Measurements from ENCODE around the gene GID4.

GID4 gene

GRCh38 chr17:18006495-18007239 is 32.5 kb upstream of the GID4 start:
- TF ChIP-seq, protein P1, sequence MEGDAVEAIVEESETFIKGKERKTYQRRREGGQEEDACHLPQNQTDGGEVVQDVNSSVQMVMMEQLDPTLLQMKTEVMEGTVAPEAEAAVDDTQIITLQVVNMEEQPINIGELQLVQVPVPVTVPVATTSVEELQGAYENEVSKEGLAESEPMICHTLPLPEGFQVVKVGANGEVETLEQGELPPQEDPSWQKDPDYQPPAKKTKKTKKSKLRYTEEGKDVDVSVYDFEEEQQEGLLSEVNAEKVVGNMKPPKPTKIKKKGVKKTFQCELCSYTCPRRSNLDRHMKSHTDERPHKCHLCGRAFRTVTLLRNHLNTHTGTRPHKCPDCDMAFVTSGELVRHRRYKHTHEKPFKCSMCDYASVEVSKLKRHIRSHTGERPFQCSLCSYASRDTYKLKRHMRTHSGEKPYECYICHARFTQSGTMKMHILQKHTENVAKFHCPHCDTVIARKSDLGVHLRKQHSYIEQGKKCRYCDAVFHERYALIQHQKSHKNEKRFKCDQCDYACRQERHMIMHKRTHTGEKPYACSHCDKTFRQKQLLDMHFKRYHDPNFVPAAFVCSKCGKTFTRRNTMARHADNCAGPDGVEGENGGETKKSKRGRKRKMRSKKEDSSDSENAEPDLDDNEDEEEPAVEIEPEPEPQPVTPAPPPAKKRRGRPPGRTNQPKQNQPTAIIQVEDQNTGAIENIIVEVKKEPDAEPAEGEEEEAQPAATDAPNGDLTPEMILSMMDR (IDR thresholded peaks at IDR 0.05), result no peak
- no peak overlapping the region for H3K27ac ChIP-seq
- DNase-seq (ENCODE audit: low spot score), result no peak
- H3K4me3 ChIP-seq, result no peak overlapping the region

DNA sequence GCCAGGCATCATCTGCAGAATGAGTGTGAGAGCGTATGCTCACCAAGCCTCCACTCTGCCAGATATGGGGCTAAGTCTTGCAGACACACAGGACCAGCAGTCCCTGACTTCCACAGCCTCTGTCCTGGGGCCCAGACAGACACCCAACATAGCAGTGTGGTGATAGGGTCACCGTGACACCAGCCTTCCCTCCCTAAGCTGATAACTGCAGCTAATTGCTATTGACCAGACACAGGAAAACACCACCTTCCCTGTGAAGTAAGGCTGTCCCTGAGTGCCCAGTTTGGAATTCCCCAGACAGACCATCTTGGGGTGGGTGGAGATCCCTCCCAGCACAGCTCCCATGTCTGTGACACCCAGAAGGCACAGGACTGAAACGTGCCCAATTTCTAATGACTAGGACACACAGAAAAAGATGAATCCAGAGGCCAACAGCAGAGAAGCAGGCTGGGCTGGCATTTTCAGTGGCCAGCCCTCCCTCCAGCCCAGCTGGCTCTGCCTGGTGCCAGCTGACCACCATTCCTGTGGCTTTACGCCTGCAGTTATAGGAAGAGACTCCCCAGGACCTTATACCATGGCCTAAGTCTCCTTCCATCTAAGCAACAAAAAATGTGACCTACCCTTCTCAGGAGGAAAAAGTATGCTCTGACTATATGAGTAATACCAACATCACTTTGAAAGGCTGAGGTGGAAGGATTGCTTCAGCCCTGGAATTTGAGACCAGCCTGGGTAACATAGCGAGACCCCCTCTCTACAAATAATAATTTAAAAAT is 30.5 kb upstream of the GID4 start:
- no peak overlapping the region for H3K27ac ChIP-seq

DNA sequence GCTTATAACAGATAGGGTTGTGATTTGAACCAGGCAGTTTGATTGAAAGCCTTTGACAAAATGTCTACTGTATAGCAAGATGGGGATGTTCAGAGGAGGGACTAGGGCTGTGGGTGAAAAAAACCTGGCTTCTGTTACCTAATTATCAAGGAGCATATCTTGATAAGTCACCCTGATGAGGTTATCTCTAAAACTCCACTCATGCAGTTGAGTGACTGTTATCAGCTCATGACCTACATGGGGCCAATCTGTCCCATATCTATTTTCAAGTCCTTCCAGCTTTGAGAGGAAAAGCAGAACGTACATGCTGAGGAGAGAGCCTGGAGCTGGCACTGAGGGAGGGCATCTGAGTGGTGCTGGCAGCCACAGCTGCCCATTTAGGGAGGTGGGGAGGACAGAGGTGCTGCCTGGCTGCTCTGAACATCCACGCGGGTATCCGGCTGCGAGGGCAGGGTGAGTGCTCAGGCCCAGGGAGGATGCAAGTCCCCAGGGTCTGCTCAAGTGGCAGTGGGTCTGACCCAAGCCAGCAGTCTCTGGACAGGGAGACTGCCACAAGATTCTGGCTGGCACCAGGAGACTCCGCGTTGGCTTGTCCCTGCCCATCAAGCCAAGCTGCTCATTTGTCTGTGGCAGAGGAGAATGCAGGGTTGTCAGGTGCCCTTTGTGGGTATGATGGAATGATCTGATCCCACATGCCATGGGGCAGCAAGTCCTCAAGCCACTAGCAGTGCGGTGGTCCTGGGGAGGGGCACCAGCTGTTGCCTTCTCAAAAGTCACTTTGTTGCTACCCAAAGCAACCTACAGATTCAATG is 29.4 kb upstream of the GID4 start:
- Histone ChIP-seq H3K27ac (no peak overlapping the region), H3K4me3 (no peak overlapping the region)
- TF ChIP-seq, protein P1 (IDR thresholded peaks at IDR 0.05), result no peak
- DNase-seq (ENCODE audit: low spot score), result no peak

More for the DNA sequence above, 30.5 kb upstream of the GID4 start:
- no peak for DNase-seq (ENCODE audit: low spot score)
- TF ChIP-seq, protein P1 (IDR thresholded peaks at IDR 0.05), result no peak
- H3K4me3 ChIP-seq, result no peak overlapping the region

DNA sequence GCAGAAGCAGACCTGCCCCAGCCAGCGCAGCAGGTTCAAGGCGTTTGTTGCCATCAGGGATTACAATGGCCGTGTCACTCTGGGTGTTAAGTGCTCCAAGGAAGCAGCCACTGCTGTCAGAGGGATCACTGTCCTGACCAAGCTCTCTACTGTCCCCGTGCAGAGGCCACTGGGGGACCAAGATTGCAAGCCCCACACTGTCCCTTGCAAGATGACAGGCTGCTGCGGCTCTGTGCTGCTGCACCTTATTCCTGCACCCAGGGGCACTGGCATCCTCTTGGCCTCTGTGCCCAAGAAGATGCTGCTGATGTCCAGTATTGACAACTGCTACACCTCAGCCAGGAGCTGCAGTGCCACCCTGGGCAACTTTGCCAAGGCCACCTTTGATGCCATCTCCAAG is 27.9 kb upstream of the GID4 start:
- no peak for DNase-seq (ENCODE audit: low spot score)
- no peak overlapping the region for H3K4me3 ChIP-seq
- TF ChIP-seq, protein P1 (IDR thresholded peaks at IDR 0.05), result no peak
- no peak overlapping the region for H3K27ac ChIP-seq

DNA sequence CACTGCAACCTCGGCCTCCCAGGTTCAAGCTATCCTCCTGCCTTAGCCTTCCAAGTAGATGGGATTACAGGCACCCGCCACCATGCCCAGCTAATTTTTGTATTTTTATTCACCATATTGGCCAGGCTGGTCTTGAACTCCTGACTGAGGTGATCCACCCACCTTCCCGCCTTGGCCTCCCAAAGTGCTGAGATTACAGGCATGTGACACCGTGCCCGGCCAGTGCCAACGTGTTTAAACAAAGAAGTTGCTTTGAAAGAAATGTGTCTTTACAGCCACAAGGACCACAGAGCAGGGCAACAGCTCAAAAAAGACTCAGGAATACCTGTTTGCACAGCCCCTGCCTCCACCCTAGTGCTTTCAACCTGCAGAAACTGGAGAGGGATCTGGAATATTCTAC is 25.2 kb upstream of the GID4 start:
- Histone ChIP-seq H3K4me3 (no peak overlapping the region), H3K27ac (no peak overlapping the region)
- no peak for DNase-seq (ENCODE audit: low spot score)
- TF ChIP-seq, protein P1 (IDR thresholded peaks at IDR 0.05), result no peak

DNA sequence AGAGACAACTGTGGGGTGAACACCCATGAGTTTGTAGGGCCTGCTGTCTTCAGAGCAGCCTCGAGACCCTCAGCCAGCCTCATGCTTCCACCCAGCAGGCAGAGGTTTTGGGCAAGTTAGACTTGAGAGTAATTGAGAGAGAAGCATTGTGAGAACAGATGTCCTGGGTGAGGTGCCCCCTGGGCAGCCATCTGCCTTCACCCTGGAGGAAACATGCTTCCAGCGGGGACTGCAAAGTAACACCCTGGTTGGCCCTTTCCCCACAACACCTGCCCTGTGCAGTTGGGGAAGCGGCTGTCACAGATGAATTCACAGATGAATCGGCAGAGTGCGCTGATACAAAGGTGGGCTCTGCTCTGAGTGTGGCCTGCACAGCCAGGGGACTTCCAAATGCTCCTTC is 23.6 kb upstream of the GID4 start:
- no peak overlapping the region for H3K27ac ChIP-seq
- TF ChIP-seq, protein P1 (IDR thresholded peaks at IDR 0.05), result no peak
- DNase-seq (ENCODE audit: low spot score), result no peak
- H3K4me3 ChIP-seq, result no peak overlapping the region
